Loucy (cell line): ENCODE results near the gene DALRD3.
"Not testable (repeated sequence)": the region's sequence is repeated elsewhere in the genome, so short reads cannot be mapped to it uniquely, and the experiment has no call there.

Experiments used
- EZH2phosphoT487 ChIP-seq: fragments of 200-600 bp; IDR thresholded peaks from 2 replicates; pipeline ENCODE4 v1.6.1; 2018; ENCODE audit warnings: antibody characterized with exemption, mild to moderate bottlenecking, moderate library complexity, borderline replicate concordance
- TF ChIP-seq, protein P1 (sequence below): fragments of 200-600 bp; sonication (generic); conservative IDR thresholded peaks from 2 replicates; pipeline ENCODE4 v1.5.1; 2014; ENCODE audit warnings: mild to moderate bottlenecking, antibody characterized with exemption, low read length

DNA sequence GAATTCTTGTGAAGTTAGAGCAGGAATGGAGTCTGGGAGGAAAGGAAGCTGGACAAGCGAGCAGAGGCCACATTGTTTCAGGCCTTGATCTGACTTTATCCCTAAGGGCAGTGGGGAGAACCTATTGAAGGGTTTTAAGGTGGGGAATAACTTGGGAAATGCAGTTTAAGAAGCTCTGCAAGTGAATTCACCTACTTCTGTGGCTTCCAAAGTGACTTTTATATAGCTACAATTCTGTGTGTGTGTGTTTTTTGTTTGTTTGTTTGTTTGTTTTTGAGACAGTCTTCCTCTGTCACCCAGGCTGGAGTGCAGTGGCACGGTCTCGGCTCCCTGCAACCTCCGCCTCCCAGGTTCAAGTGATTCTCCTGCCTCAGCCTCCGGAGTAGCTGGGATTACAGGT, 9.8 kb downstream of the DALRD3 start:
- TF ChIP-seq, protein P1, sequence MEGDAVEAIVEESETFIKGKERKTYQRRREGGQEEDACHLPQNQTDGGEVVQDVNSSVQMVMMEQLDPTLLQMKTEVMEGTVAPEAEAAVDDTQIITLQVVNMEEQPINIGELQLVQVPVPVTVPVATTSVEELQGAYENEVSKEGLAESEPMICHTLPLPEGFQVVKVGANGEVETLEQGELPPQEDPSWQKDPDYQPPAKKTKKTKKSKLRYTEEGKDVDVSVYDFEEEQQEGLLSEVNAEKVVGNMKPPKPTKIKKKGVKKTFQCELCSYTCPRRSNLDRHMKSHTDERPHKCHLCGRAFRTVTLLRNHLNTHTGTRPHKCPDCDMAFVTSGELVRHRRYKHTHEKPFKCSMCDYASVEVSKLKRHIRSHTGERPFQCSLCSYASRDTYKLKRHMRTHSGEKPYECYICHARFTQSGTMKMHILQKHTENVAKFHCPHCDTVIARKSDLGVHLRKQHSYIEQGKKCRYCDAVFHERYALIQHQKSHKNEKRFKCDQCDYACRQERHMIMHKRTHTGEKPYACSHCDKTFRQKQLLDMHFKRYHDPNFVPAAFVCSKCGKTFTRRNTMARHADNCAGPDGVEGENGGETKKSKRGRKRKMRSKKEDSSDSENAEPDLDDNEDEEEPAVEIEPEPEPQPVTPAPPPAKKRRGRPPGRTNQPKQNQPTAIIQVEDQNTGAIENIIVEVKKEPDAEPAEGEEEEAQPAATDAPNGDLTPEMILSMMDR, result not testable (repeated sequence)
- not testable (repeated sequence) for TF ChIP-seq EZH2phosphoT487
